ENCODE results near the gene KRT10. TPM values are rescaled to one million over a fixed set of nuclear protein-coding genes. Genes with fewer than 3 reads are reported as not detected.

KRT10 gene
- total and polyA plus RNA-seq, 4 donors = 1.6 to 52.5 (median 7.1) TPM

- DNase-seq (ENCODE audit: low spot score) = no peak
- H3K27ac ChIP-seq (ENCODE audit: low read depth in 1 of 2, low read length in 2 of 2) = no peak within 1 kb of the TSS
- H3K4me3 ChIP-seq (ENCODE audit: low read depth in 1 of 3, low read length in 3 of 3) = no peak within 1 kb of the TSS
- H3K9ac ChIP-seq (ENCODE audit: low read depth in 1 of 2, low read length in 2 of 2) = no peak within 1 kb of the TSS
- H3K4me1 ChIP-seq (ENCODE audit: control insufficient read depth in 4 of 4, insufficient read depth in 4 of 4, low read length in 3 of 4) = peaks cover 0 to 6% (median 2%) of the 10 kb centered on the region in 4 donors
- TF ChIP-seq RXRA (IDR thresholded peaks at IDR 0.05) (no peak), TAF1 (conservative IDR thresholded peaks at IDR 0.05) (no peak), GABPA (IDR thresholded peaks at IDR 0.05 in 1 of 2, conservative IDR thresholded peaks at IDR 0.05 in 1 of 2) (no peak), CTCF (IDR thresholded peaks at IDR 0.05; ENCODE audit: low read depth, low read length, missing input control) (no peak), HNF4G (IDR thresholded peaks at IDR 0.05) (no peak), HNF4A (conservative IDR thresholded peaks at IDR 0.05) (no peak)
- TF ChIP-seq, protein P1, sequence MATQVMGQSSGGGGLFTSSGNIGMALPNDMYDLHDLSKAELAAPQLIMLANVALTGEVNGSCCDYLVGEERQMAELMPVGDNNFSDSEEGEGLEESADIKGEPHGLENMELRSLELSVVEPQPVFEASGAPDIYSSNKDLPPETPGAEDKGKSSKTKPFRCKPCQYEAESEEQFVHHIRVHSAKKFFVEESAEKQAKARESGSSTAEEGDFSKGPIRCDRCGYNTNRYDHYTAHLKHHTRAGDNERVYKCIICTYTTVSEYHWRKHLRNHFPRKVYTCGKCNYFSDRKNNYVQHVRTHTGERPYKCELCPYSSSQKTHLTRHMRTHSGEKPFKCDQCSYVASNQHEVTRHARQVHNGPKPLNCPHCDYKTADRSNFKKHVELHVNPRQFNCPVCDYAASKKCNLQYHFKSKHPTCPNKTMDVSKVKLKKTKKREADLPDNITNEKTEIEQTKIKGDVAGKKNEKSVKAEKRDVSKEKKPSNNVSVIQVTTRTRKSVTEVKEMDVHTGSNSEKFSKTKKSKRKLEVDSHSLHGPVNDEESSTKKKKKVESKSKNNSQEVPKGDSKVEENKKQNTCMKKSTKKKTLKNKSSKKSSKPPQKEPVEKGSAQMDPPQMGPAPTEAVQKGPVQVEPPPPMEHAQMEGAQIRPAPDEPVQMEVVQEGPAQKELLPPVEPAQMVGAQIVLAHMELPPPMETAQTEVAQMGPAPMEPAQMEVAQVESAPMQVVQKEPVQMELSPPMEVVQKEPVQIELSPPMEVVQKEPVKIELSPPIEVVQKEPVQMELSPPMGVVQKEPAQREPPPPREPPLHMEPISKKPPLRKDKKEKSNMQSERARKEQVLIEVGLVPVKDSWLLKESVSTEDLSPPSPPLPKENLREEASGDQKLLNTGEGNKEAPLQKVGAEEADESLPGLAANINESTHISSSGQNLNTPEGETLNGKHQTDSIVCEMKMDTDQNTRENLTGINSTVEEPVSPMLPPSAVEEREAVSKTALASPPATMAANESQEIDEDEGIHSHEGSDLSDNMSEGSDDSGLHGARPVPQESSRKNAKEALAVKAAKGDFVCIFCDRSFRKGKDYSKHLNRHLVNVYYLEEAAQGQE (IDR thresholded peaks at IDR 0.05) = no peak
- TF ChIP-seq, protein P2, sequence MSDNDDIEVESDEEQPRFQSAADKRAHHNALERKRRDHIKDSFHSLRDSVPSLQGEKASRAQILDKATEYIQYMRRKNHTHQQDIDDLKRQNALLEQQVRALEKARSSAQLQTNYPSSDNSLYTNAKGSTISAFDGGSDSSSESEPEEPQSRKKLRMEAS (IDR thresholded peaks at IDR 0.05) = no peak
- H3K36me3 ChIP-seq (ENCODE audit: control insufficient read depth in 4 of 4, insufficient read depth in 3 of 4, low read depth in 1 of 4, low read length in 3 of 4) = no peaks in the 10 kb centered on the region
- H3K27me3 ChIP-seq (ENCODE audit: control insufficient read depth in 4 of 4, insufficient read depth in 4 of 4, low read length in 3 of 4) = peaks cover 0 to 10% (median 1%) of the 10 kb centered on the region in 4 donors
- WGBS = 70% methylated on average over 3 of the region's 3 CpGs
- no peaks in the 10 kb centered on the region for H3K9me3 ChIP-seq (ENCODE audit: control insufficient read depth in 4 of 4, low read length in 3 of 4)
Measured at GRCh38 chr17:40799859-40800258, 22.6 kb downstream of the KRT10 start, which contains the start of gene KRT28. KRT28 (minus strand) TSS chr17:40799959; CDS start chr17:40799893, 66 bp downstream.

DNA sequence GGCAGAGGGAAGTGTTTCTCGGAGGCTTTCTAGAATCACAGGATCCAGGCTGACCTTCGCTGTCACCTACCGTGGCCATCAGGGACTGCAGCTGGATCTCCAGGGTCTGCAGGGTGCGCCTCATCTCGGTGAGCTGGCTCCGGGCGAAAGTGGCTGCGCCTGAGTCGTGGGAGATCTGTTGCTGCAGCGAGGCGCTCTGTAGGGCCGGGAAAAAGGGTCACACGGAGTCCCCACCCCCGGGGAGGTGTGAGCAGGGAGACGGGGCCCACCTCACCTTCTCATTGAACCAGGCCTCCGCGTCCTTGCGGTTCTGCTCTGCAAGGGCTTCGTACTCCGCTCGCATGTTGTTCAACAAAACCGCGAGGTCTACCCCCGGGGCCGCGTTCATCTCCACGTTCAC lies 25.6 kb downstream of the KRT10 start:
- 74% methylated on average over 27 of the region's 27 CpGs for WGBS
- Histone ChIP-seq H3K9me3 (ENCODE audit: control insufficient read depth in 4 of 4, low read length in 3 of 4) (no peaks in the 10 kb centered on the region), H3K36me3 (ENCODE audit: control insufficient read depth in 4 of 4, insufficient read depth in 3 of 4, low read depth in 1 of 4, low read length in 3 of 4) (no peaks in the 10 kb centered on the region), H3K9ac (ENCODE audit: low read depth in 1 of 2, low read length in 2 of 2) (no peak overlapping the region), H3K27me3 (ENCODE audit: control insufficient read depth in 4 of 4, insufficient read depth in 4 of 4, low read length in 3 of 4) (peaks cover 0 to 13% (median 1%) of the 10 kb centered on the region in 4 donors), H3K4me3 (ENCODE audit: low read depth in 1 of 3, low read length in 3 of 3) (no peak overlapping the region), H3K4me1 (ENCODE audit: control insufficient read depth in 4 of 4, insufficient read depth in 4 of 4, low read length in 3 of 4) (no peaks in the 10 kb centered on the region), H3K27ac (ENCODE audit: low read depth in 1 of 2, low read length in 2 of 2) (no peak overlapping the region)
- no peak for DNase-seq (ENCODE audit: low spot score)
- TF ChIP-seq, protein P1 (IDR thresholded peaks at IDR 0.05) = no peak
- TF ChIP-seq YY1 (IDR thresholded peaks at IDR 0.05) (no peak), NR2F2 (IDR thresholded peaks at IDR 0.05) (no peak), RXRA (IDR thresholded peaks at IDR 0.05) (no peak), JUND (IDR thresholded peaks at IDR 0.05) (no peak), ATF3 (IDR thresholded peaks at IDR 0.05) (no peak), HNF4A (conservative IDR thresholded peaks at IDR 0.05) (no peak), EGR1 (IDR thresholded peaks at IDR 0.05; ENCODE audit: low read depth in 2 of 2) (no peak)
- TF ChIP-seq, protein P3, sequence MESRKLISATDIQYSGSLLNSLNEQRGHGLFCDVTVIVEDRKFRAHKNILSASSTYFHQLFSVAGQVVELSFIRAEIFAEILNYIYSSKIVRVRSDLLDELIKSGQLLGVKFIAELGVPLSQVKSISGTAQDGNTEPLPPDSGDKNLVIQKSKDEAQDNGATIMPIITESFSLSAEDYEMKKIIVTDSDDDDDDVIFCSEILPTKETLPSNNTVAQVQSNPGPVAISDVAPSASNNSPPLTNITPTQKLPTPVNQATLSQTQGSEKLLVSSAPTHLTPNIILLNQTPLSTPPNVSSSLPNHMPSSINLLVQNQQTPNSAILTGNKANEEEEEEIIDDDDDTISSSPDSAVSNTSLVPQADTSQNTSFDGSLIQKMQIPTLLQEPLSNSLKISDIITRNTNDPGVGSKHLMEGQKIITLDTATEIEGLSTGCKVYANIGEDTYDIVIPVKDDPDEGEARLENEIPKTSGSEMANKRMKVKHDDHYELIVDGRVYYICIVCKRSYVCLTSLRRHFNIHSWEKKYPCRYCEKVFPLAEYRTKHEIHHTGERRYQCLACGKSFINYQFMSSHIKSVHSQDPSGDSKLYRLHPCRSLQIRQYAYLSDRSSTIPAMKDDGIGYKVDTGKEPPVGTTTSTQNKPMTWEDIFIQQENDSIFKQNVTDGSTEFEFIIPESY (IDR thresholded peaks at IDR 0.05) = no peak
- TF ChIP-seq, protein P2 (IDR thresholded peaks at IDR 0.05) = no peak
